ENCODE results near the gene AKAP1.

DNA sequence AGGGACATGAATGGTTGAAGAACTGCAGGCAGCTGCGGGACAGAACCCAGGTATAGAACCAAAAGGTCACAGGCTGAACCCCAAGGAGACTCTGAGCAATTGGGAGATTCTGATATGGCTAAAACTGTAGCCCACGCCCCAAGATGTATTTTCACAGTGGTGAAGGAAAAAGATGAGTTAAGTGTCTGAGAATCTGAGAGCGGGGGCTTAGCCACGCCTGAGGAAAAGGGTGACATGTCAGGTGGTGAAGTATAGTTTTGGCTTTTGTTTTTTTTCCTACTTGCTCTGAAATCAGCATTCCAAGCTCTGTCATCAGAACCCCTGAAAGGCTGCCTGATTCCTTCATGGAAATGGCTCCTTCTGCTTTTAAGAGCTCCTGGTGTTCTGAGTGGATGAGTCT, 73.3 kb downstream of the AKAP1 start:
- TF ChIP-seq, protein P1, sequence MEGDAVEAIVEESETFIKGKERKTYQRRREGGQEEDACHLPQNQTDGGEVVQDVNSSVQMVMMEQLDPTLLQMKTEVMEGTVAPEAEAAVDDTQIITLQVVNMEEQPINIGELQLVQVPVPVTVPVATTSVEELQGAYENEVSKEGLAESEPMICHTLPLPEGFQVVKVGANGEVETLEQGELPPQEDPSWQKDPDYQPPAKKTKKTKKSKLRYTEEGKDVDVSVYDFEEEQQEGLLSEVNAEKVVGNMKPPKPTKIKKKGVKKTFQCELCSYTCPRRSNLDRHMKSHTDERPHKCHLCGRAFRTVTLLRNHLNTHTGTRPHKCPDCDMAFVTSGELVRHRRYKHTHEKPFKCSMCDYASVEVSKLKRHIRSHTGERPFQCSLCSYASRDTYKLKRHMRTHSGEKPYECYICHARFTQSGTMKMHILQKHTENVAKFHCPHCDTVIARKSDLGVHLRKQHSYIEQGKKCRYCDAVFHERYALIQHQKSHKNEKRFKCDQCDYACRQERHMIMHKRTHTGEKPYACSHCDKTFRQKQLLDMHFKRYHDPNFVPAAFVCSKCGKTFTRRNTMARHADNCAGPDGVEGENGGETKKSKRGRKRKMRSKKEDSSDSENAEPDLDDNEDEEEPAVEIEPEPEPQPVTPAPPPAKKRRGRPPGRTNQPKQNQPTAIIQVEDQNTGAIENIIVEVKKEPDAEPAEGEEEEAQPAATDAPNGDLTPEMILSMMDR (IDR thresholded peaks at IDR 0.05) = no peak
- TF ChIP-seq POLR2A (IDR thresholded peaks at IDR 0.05) (no peak), POLR2AphosphoS5 (IDR thresholded peaks at IDR 0.05) (no peak)
